Activated B cell treated with CpG ODN at 0.5 μM for 24 hours (primary cell): ENCODE measurements around the gene FAM53B. TPM values are rescaled to one million over a fixed set of nuclear protein-coding genes. Genes with fewer than 3 reads are reported as not detected.

ENCODE experiments used
- ATAC-seq: fragments of 200-7000 bp; cut with Tn5 transposase; one replicate; pipeline ENCODE4 v1.10.0; 2021; ENCODE audit warnings: low read depth, mild to moderate bottlenecking, moderate library complexity
- CTCF ChIA-PET: fragments of 350-600 bp; sonication (Branson Sonifier 250); formaldehyde crosslinking; loops from one replicate; lab custom pipeline; 2021; ENCODE audit warnings: antibody characterized with exemption; lab: Charles Lee
- POLR2A ChIA-PET: fragments of 350-600 bp; sonication (Branson Sonifier 250); formaldehyde crosslinking; loops from one replicate; lab custom pipeline; 2021; ENCODE audit warnings: antibody characterized with exemption; lab: Charles Lee
- DNase-seq: peaks from one replicate; pipeline ENCODE4 v3.0.0; 2022
- H3K27ac Mint-ChIP-seq: one replicate; pipeline ENCODE4 v1.8.0; 2020; ENCODE audit warnings: mixed read lengths
- H3K27me3 Mint-ChIP-seq: one replicate; pipeline ENCODE4 v1.8.0; 2021; ENCODE audit warnings: mixed read lengths
- H3K36me3 Mint-ChIP-seq: one replicate; pipeline ENCODE4 v1.8.0; 2021; ENCODE audit warnings: low read depth, mixed read lengths
- H3K4me1 Mint-ChIP-seq: one replicate; pipeline ENCODE4 v1.8.0; 2021; ENCODE audit warnings: mixed read lengths
- H3K4me3 Mint-ChIP-seq: one replicate; pipeline ENCODE4 v1.8.0; 2020; ENCODE audit warnings: mild to moderate bottlenecking, mixed read lengths
- H3K9me3 Mint-ChIP-seq: one replicate; pipeline ENCODE4 v1.8.0; 2020; ENCODE audit warnings: mixed read lengths
- CTCF ChIP-seq: fragments of 200-600 bp; IDR thresholded peaks from one replicate; pipeline ENCODE4 v1.8.0; 2022; ENCODE audit warnings: antibody characterized with exemption, mild to moderate bottlenecking
- intact Hi-C: fragments of 100-400 bp; cut with micrococcal nuclease; formaldehyde crosslinking; loops from one replicate; pipeline ENCODE4 v1.15.1; 2024
- total RNA-seq: library from RNA; stranded (reverse); gene quantifications from 2 replicates; pipeline ENCODE4 v1.2.3, GENCODE V29; 2022

The FAM53B gene
- total RNA-seq, 1 donor from 2014 or later: 73.9 TPM

- H3K36me3 Mint-ChIP-seq: peaks cover 16% of the 10 kb centered on the region
- ChIA-PET POLR2A (interaction anchor here (0.9 to 15.9 kb wide), 6 partner anchors 9 to 125 kb away, joined by 5 to 207 read pairs (median 6); no protein-coding TSS in a partner anchor), CTCF (no interaction called here)
- no peaks in the 10 kb centered on the region for H3K27me3 Mint-ChIP-seq
- H3K9me3 Mint-ChIP-seq: no peaks in the 10 kb centered on the region
- peaks cover 100% of the 10 kb centered on the region for H3K4me1 Mint-ChIP-seq
- TF ChIP-seq CTCF: no peak
- ATAC-seq (no peak), DNase-seq (no peak)
- H3K4me3 Mint-ChIP-seq: peak overlapping the region; percentile 11
- H3K27ac Mint-ChIP-seq: peak overlapping the region; percentile 96
- intact Hi-C loops: no loop called here
Observed at GRCh38 chr10:124616040-124616835, 127.9 kb downstream of the FAM53B start.

- DNase-seq: no peak
- peaks cover 94% of the 10 kb centered on the region for H3K4me1 Mint-ChIP-seq
- no peak for ATAC-seq
- peak overlapping the region; percentile 96 for H3K27ac Mint-ChIP-seq
- no peak overlapping the region for H3K4me3 Mint-ChIP-seq
- intact Hi-C loops: no loop called here
- H3K9me3 Mint-ChIP-seq: no peaks in the 10 kb centered on the region
- no peaks in the 10 kb centered on the region for H3K27me3 Mint-ChIP-seq
- POLR2A ChIA-PET: interaction anchor here (1.2 to 15.9 kb wide), 4 partner anchors 10 to 103 kb away, joined by 6 to 207 read pairs (median 8); no protein-coding TSS in a partner anchor
- CTCF ChIA-PET: interaction anchor here (1.6 kb wide), 1 partner anchor 126 kb away, joined by 4 read pairs; no protein-coding TSS in a partner anchor
- H3K36me3 Mint-ChIP-seq: peaks cover 16% of the 10 kb centered on the region
- TF ChIP-seq CTCF: no peak
Observed at GRCh38 chr10:124615259-124615658, 128.9 kb downstream of the FAM53B start.

- peaks cover 20% of the 10 kb centered on the region for H3K36me3 Mint-ChIP-seq
- POLR2A ChIA-PET: interaction anchor here (0.6 to 4.2 kb wide), 10 partner anchors 9 to 127 kb away, joined by 3 to 53 read pairs (median 6); no protein-coding TSS in a partner anchor
- ATAC-seq (peak; percentile 5), DNase-seq (no peak)
- H3K4me3 Mint-ChIP-seq: peak overlapping the region; percentile 35
- peaks cover 90% of the 10 kb centered on the region for H3K4me1 Mint-ChIP-seq
- intact Hi-C loops: loop anchor here (1.0 kb wide), 1 partner anchor 27 kb away; no protein-coding TSS in a partner anchor
- CTCF ChIA-PET: interaction anchor here (0.5 to 1.6 kb wide), 5 partner anchors 51 to 127 kb away, joined by 3 to 5 read pairs (median 4); no protein-coding TSS in a partner anchor
- no peaks in the 10 kb centered on the region for H3K9me3 Mint-ChIP-seq
- H3K27ac Mint-ChIP-seq: peak overlapping the region; percentile 96
- no peaks in the 10 kb centered on the region for H3K27me3 Mint-ChIP-seq
- no peak for TF ChIP-seq CTCF
Observed at GRCh38 chr10:124614003-124614659, 130.0 kb downstream of the FAM53B start.

- DNase-seq (no peak), ATAC-seq (peak; percentile 54)
- intact Hi-C loops: loop anchor here (1.0 kb wide), 1 partner anchor 12 kb away; no protein-coding TSS in a partner anchor
- peaks cover 83% of the 10 kb centered on the region for H3K4me1 Mint-ChIP-seq
- no peaks in the 10 kb centered on the region for H3K27me3 Mint-ChIP-seq
- H3K9me3 Mint-ChIP-seq: no peaks in the 10 kb centered on the region
- CTCF ChIA-PET: interaction anchor here (0.6 to 1.7 kb wide), 5 partner anchors 9 to 128 kb away, joined by 3 to 13 read pairs (median 4); no protein-coding TSS in a partner anchor
- peak overlapping the region; percentile 96 for H3K27ac Mint-ChIP-seq
- no peak for TF ChIP-seq CTCF
- H3K36me3 Mint-ChIP-seq: peaks cover 18% of the 10 kb centered on the region
- POLR2A ChIA-PET: interaction anchor here (1.0 to 4.2 kb wide), 10 partner anchors 11 to 132 kb away, joined by 3 to 53 read pairs (median 4); no protein-coding TSS in a partner anchor
- peak overlapping the region; percentile 45 for H3K4me3 Mint-ChIP-seq
Observed at GRCh38 chr10:124612611-124613498, 131.3 kb downstream of the FAM53B start.
